RWPE1 (cell line): ENCODE results near the gene NCF4.

Source experiments
- CTCF ChIA-PET: fragments of 350-600 bp; sonication (Branson Sonifier 250); formaldehyde crosslinking; extraction: SDS; loops from one replicate; lab custom pipeline; 2021; lab: Yijun Ruan, JAX
- POLR2A ChIA-PET: fragments of 400-600 bp; formaldehyde crosslinking; extraction: SDS; loops from one replicate; lab custom pipeline; 2020; ENCODE audit warnings: antibody characterized with exemption; ENCODE audit not compliant: low non-redundant PET; lab: Yijun Ruan, JAX
- DNase-seq: peaks from one replicate; pipeline ENCODE4 v3.0.0; 2012; ENCODE audit warnings: low spot score
- H3K27ac ChIP-seq: fragments of 450-650 bp; 2 replicates; pipeline ENCODE4 v1.5.1; 2017
- TF ChIP-seq, protein P1 (sequence below): fragments of 450-650 bp; conservative IDR thresholded peaks from 2 replicates; pipeline ENCODE4 v1.5.1; 2017; ENCODE audit warnings: low read depth, mild to moderate bottlenecking

The NCF4 gene

GRCh38 chr22:36911887-36912661 is 51.3 kb downstream of the NCF4 start:
- no peak overlapping the region for H3K27ac ChIP-seq
- no peak for DNase-seq
- TF ChIP-seq, protein P1, sequence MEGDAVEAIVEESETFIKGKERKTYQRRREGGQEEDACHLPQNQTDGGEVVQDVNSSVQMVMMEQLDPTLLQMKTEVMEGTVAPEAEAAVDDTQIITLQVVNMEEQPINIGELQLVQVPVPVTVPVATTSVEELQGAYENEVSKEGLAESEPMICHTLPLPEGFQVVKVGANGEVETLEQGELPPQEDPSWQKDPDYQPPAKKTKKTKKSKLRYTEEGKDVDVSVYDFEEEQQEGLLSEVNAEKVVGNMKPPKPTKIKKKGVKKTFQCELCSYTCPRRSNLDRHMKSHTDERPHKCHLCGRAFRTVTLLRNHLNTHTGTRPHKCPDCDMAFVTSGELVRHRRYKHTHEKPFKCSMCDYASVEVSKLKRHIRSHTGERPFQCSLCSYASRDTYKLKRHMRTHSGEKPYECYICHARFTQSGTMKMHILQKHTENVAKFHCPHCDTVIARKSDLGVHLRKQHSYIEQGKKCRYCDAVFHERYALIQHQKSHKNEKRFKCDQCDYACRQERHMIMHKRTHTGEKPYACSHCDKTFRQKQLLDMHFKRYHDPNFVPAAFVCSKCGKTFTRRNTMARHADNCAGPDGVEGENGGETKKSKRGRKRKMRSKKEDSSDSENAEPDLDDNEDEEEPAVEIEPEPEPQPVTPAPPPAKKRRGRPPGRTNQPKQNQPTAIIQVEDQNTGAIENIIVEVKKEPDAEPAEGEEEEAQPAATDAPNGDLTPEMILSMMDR, result no peak
- ChIA-PET POLR2A (no interaction called here), CTCF (no interaction called here)

GRCh38 chr22:36912694-36913426 is 52.1 kb downstream of the NCF4 start:
- TF ChIP-seq, protein P1, result no peak
- no peak overlapping the region for H3K27ac ChIP-seq
- no peak for DNase-seq
- CTCF ChIA-PET, result no interaction called here
- POLR2A ChIA-PET, result no interaction called here

GRCh38 chr22:36913427-36914389 is 52.9 kb downstream of the NCF4 start, which contains the start of gene CSF2RB:
TSS of gene CSF2RB (plus strand) at chr22:36913628. CDS start at chr22:36922208, 8,580 bp downstream.
- no peak for DNase-seq
- H3K27ac ChIP-seq, result no peak within 1 kb of the TSS
- ChIA-PET POLR2A (no interaction called here), CTCF (no interaction called here)
- TF ChIP-seq, protein P1, result no peak

DNA sequence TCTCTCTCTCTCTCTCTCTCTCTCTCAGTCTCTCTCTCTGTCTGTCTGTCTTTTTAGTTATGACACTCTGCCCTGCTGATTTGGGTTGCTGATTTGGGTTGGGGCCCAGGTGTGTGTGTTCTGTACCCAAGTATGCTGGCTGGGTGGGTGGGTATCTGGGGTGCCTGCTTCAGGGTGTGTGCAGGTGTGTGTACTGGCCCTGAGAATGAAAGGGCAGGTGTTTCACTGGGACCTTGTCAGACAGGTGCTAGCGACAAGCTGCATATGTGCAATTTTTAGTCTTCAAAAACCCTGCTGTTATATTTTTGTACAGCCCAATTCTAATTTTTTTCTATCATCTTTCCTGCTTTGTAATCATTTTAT is 53.6 kb downstream of the NCF4 start:
- no peak overlapping the region for H3K27ac ChIP-seq
- TF ChIP-seq, protein P1, result no peak
- ChIA-PET CTCF (interaction anchor here (0.6 to 1.2 kb wide), 2 partner anchors 56 to 58 kb away, joined by 3 read pairs; no protein-coding TSS in a partner anchor), POLR2A (no interaction called here)
- no peak for DNase-seq

- POLR2A ChIA-PET, result no interaction called here
- CTCF ChIA-PET, result no interaction called here
- H3K27ac ChIP-seq, result no peak overlapping the region
- TF ChIP-seq, protein P1, result no peak
- DNase-seq, result no peak
Observed at GRCh38 chr22:36916034-36916433, 55.2 kb downstream of the NCF4 start.
